Measurements from ENCODE around the gene NADSYN1. TPM values are rescaled to one million over a fixed set of nuclear protein-coding genes. Genes with fewer than 3 reads are reported as not detected.

Gene NADSYN1
- total RNA-seq, 4 donors from 2014 or later = 144 to 271 (median 195) TPM

- Histone ChIP-seq H3K36me3 (no peaks in the 10 kb centered on the region), H3K27ac (no peak overlapping the region), H3K4me1 (no peaks in the 10 kb centered on the region), H3K27me3 (no peaks in the 10 kb centered on the region), H3K9me3 (no peaks in the 10 kb centered on the region), H3K4me3 (no peak overlapping the region)
- 80 to 86% methylated on average over 6 of the region's 6 CpGs for WGBS, 2 donors (ENCODE audit: low coverage in 1 of 2)
- intact Hi-C loops (cut with DNase I; ENCODE audit: low total_unique reads) (no loop called here), in situ Hi-C loops (cut with MboI; ENCODE audit: low pct_ligation_motif_present in 1 of 4, low pct_unique_long_range_greater_than_20kb in 1 of 4, low sequenced_read_pairs in 3 of 4) (no loop called here)
- TF ChIP-seq CTCF (IDR thresholded peaks at IDR 0.05) (no peak), EP300 (IDR thresholded peaks at IDR 0.05; ENCODE audit: low read depth) (no peak), POLR2A (IDR thresholded peaks at IDR 0.05) (no peak), POLR2AphosphoS5 (IDR thresholded peaks at IDR 0.05) (no peak)
- DNase-seq = no peak
Observed at GRCh38 chr11:71544525-71545214, 91.7 kb downstream of the NADSYN1 start.

- Histone ChIP-seq H3K36me3 (no peaks in the 10 kb centered on the region), H3K27me3 (no peaks in the 10 kb centered on the region), H3K4me1 (no peaks in the 10 kb centered on the region), H3K4me3 (no peak overlapping the region), H3K9me3 (no peaks in the 10 kb centered on the region), H3K27ac (no peak overlapping the region)
- TF ChIP-seq EP300 (IDR thresholded peaks at IDR 0.05; ENCODE audit: low read depth) = no peak
- no peak for TF ChIP-seq POLR2A (IDR thresholded peaks at IDR 0.05)
- TF ChIP-seq POLR2AphosphoS5 (IDR thresholded peaks at IDR 0.05) = no peak
- no peak for TF ChIP-seq CTCF (IDR thresholded peaks at IDR 0.05)
- WGBS, 2 donors (ENCODE audit: low coverage in 1 of 2) = 89 to 91% methylated on average over 4 to 12 of the region's 12 CpGs
- intact Hi-C loops (cut with DNase I; ENCODE audit: low total_unique reads) = no loop called here
- DNase-seq = no peak
- in situ Hi-C loops (cut with MboI; ENCODE audit: low pct_ligation_motif_present in 1 of 4, low pct_unique_long_range_greater_than_20kb in 1 of 4, low sequenced_read_pairs in 3 of 4) = no loop called here
Observed at GRCh38 chr11:71545405-71545966, 92.5 kb downstream of the NADSYN1 start.

- H3K4me1 ChIP-seq = no peaks in the 10 kb centered on the region
- DNase-seq = no peak
- H3K4me3 ChIP-seq = no peak within 1 kb of the TSS
- in situ Hi-C loops (cut with MboI; ENCODE audit: low pct_ligation_motif_present in 1 of 4, low pct_unique_long_range_greater_than_20kb in 1 of 4, low sequenced_read_pairs in 3 of 4) (no loop called here), intact Hi-C loops (cut with DNase I; ENCODE audit: low total_unique reads) (no loop called here)
- TF ChIP-seq EP300 (IDR thresholded peaks at IDR 0.05; ENCODE audit: low read depth) = no peak
- no peak for TF ChIP-seq CTCF (IDR thresholded peaks at IDR 0.05)
- TF ChIP-seq POLR2AphosphoS5 (IDR thresholded peaks at IDR 0.05) = no peak
- no peak for TF ChIP-seq POLR2A (IDR thresholded peaks at IDR 0.05)
- H3K27ac ChIP-seq = no peak within 1 kb of the TSS
- H3K27me3 ChIP-seq = no peaks in the 10 kb centered on the region
- 67 to 73% methylated on average over 1 to 5 of the region's 5 CpGs for WGBS, 2 donors (ENCODE audit: low coverage in 1 of 2)
- no peaks in the 10 kb centered on the region for H3K9me3 ChIP-seq
- no peaks in the 10 kb centered on the region for H3K36me3 ChIP-seq
Observed at GRCh38 chr11:71548120-71548519, 95.1 kb downstream of the NADSYN1 start, which contains the start of gene KRTAP5-9. TSS of gene KRTAP5-9 (plus strand) at chr11:71548420. CDS start at chr11:71548658, 238 bp downstream.

- Histone ChIP-seq H3K4me3 (no peak overlapping the region), H3K4me1 (no peaks in the 10 kb centered on the region), H3K36me3 (no peaks in the 10 kb centered on the region), H3K9me3 (no peaks in the 10 kb centered on the region), H3K27ac (no peak overlapping the region), H3K27me3 (no peaks in the 10 kb centered on the region)
- 47% methylated on average over 5 of the region's 5 CpGs; no CpG with 5 or more reads in 1 of the 2 donors for WGBS, 2 donors (ENCODE audit: low coverage in 1 of 2)
- in situ Hi-C loops (cut with MboI; ENCODE audit: low pct_ligation_motif_present in 1 of 4, low pct_unique_long_range_greater_than_20kb in 1 of 4, low sequenced_read_pairs in 3 of 4) (no loop called here), intact Hi-C loops (cut with DNase I; ENCODE audit: low total_unique reads) (no loop called here)
- TF ChIP-seq CTCF (IDR thresholded peaks at IDR 0.05) = no peak
- TF ChIP-seq POLR2AphosphoS5 (IDR thresholded peaks at IDR 0.05) = no peak
- TF ChIP-seq POLR2A (IDR thresholded peaks at IDR 0.05) = no peak
- TF ChIP-seq EP300 (IDR thresholded peaks at IDR 0.05; ENCODE audit: low read depth) = no peak
- no peak for DNase-seq
Observed at GRCh38 chr11:71548716-71549151, 95.7 kb downstream of the NADSYN1 start.

Small RNA genes lying within 50 kb of the gene (small RNA-seq; reads per million reads assigned to genes)
- gene MIR6754 = 0 reads per million in 4 donors

Other genes with a start within 250 kb of the NADSYN1 start
- 10 to 100 TPM; 26.2 to 95.5 (median 45.1) TPM for gene SHANK2, start 200.6 kb upstream of the NADSYN1 start, total RNA-seq
- 10 to 100 TPM in 3 of 4 donors, 1 to 10 TPM in 1; 5.6 to 76.7 (median 31.5) TPM for gene DHCR7, start 4.8 kb upstream of the NADSYN1 start, total RNA-seq
- gene KRTAP5-7, start 74.1 kb downstream of the NADSYN1 start, total RNA-seq = 1 to 10 TPM in 2 of 4 donors, under 1 TPM in 1, not detected in 1; 0.41 to 4.5 (median 1.3) TPM
- gene KRTAP5-8, start 84.8 kb downstream of the NADSYN1 start, total RNA-seq = 1 to 10 TPM in 1 of 4 donors, under 1 TPM in 2, not detected in 1; 0.41 to 3.2 (median 0.48) TPM
- gene KRTAP5-9, start 95.2 kb downstream of the NADSYN1 start, total RNA-seq = under 1 TPM in 2 of 4 donors, not detected in 2; 0.41 to 0.79 TPM
- gene KRTAP5-10, start 112.4 kb downstream of the NADSYN1 start, total RNA-seq = 1 to 10 TPM in 1 of 4 donors, not detected in 3; 1.8 TPM
- gene KRTAP5-11, start 129.7 kb downstream of the NADSYN1 start, total RNA-seq = not detected

Data from transverse colon (tissue), 4 donors.